Uterus (tissue), 4 donors: ENCODE measurements around the gene ANKMY2. TPM values are rescaled to one million over a fixed set of nuclear protein-coding genes. Genes with fewer than 3 reads are reported as not detected.
"Not testable (repeated sequence)": the region's sequence is repeated elsewhere in the genome, so short reads cannot be mapped to it uniquely, and the experiment has no call there.

ENCODE experiments used
- DNase-seq, 2 donors: peaks; one replicate each; pipeline ENCODE4 v3.0.0-alpha.2; 2019 to 2020
- H3K27ac ChIP-seq, 2 donors: fragments of 200-600 bp; sonication (generic); 1 replicate in 1 of 2; 2 replicates in 1 of 2; pipeline ENCODE4 v1.5.1; 2016 to 2018
- H3K27me3 ChIP-seq, 2 donors: fragments of 200-600 bp; sonication (generic); one replicate each; pipeline ENCODE4 v1.5.1; 2018 to 2019; ENCODE audit warnings: control low read depth in 1 of 2
- H3K36me3 ChIP-seq, 2 donors: fragments of 200-600 bp; sonication (generic); one replicate each; pipeline ENCODE4 v1.5.1; 2019; ENCODE audit warnings: control low read depth in 1 of 2
- H3K4me1 ChIP-seq, 2 donors: fragments of 200-600 bp; sonication (generic); one replicate each; pipeline ENCODE4 v1.5.1; 2018 to 2019; ENCODE audit warnings: control low read depth in 1 of 2
- H3K4me3 ChIP-seq, 2 donors: fragments of 200-600 bp; sonication (generic); 1 replicate in 1 of 2; 2 replicates in 1 of 2; pipeline ENCODE4 v1.5.1; 2018 to 2019; ENCODE audit warnings: mild to moderate bottlenecking in 1 of 2
- H3K9me3 ChIP-seq, 2 donors: fragments of 200-600 bp; sonication (generic); one replicate each; pipeline ENCODE4 v1.5.1; 2019; ENCODE audit warnings: control low read depth in 1 of 2
- CTCF ChIP-seq, 4 experiments: fragments of 200-600 bp in 2 of 4; fragments of 450-650 bp in 2 of 4; sonication (generic) in 2 of 4; IDR thresholded peaks; one replicate each; pipeline ENCODE4 v1.5.1; 2016 to 2019; ENCODE audit warnings: antibody characterized with exemption in 4 of 4, mild to moderate bottlenecking in 2 of 4, moderate library complexity in 1 of 4
- POLR2A ChIP-seq, 2 donors: fragments of 450-650 bp; IDR thresholded peaks; one replicate each; pipeline ENCODE4 v1.6.1; 2016; ENCODE audit warnings: antibody characterized with exemption in 2 of 2, mild to moderate bottlenecking in 1 of 2, moderate library complexity in 1 of 2
- intact Hi-C: fragments of 100-400 bp; cut with DNase I; formaldehyde crosslinking; loops from one replicate; pipeline ENCODE4 v1.15.1; 2023; ENCODE audit warnings: low total_unique reads
- total RNA-seq, 4 donors: library from RNA; depleted of rRNA in 3 of 4; stranded (reverse); fragments of >200 nt in 3 of 4; gene quantifications; one replicate each; pipeline versions ENCODE4 v1.1.0 to v1.2.4, GENCODE V29; 2014 to 2023
- donor health status: DM: yes; HTN: yes; CAD: no.

Gene ANKMY2
- total RNA-seq, 4 donors from 2014 or later = 6.2 to 48.7 (median 17.2) TPM

GRCh38 chr7:16599860-16600259, 45.7 kb downstream of the ANKMY2 start:
- no peaks in the 10 kb centered on the region for H3K36me3 ChIP-seq
- H3K9me3 ChIP-seq = no peaks in the 10 kb centered on the region
- H3K27me3 ChIP-seq = no peaks in the 10 kb centered on the region
- no peak for TF ChIP-seq CTCF (IDR thresholded peaks at IDR 0.05)
- TF ChIP-seq POLR2A (IDR thresholded peaks at IDR 0.05) = no peak
- intact Hi-C loops = no loop called here
- H3K4me3 ChIP-seq = no peak overlapping the region
- no peak overlapping the region for H3K27ac ChIP-seq
- H3K4me1 ChIP-seq = no peaks in the 10 kb centered on the region
- DNase-seq = no peak

- TF ChIP-seq POLR2A (IDR thresholded peaks at IDR 0.05) (no peak), CTCF (IDR thresholded peaks at IDR 0.05) (no peak)
- intact Hi-C loops = no loop called here
- no peak for DNase-seq
- no peaks in the 10 kb centered on the region for H3K4me1 ChIP-seq
- no peaks in the 10 kb centered on the region for H3K36me3 ChIP-seq
- H3K9me3 ChIP-seq = no peaks in the 10 kb centered on the region
- no peak overlapping the region for H3K4me3 ChIP-seq
- no peaks in the 10 kb centered on the region for H3K27me3 ChIP-seq
- no peak overlapping the region for H3K27ac ChIP-seq
These were observed 47.5 kb downstream of the ANKMY2 start for GRCh38 chr7:16598015-16598414.

- H3K4me1 ChIP-seq, H3K36me3 ChIP-seq, intact Hi-C loops, H3K27me3 ChIP-seq, H3K9me3 ChIP-seq, H3K27ac ChIP-seq, H3K4me3 ChIP-seq, DNase-seq: not testable (repeated sequence)
These were observed 50.0 kb downstream of the ANKMY2 start for GRCh38 chr7:16595596-16595995.

- Histone ChIP-seq H3K36me3 (no peaks in the 10 kb centered on the region), H3K27ac (no peak overlapping the region), H3K4me3 (no peak overlapping the region), H3K27me3 (no peaks in the 10 kb centered on the region), H3K4me1 (no peaks in the 10 kb centered on the region), H3K9me3 (no peaks in the 10 kb centered on the region)
- intact Hi-C loops = no loop called here
- DNase-seq = no peak
- TF ChIP-seq POLR2A (IDR thresholded peaks at IDR 0.05) (no peak), CTCF (IDR thresholded peaks at IDR 0.05) (no peak)
These were observed 50.9 kb downstream of the ANKMY2 start for GRCh38 chr7:16594676-16595075.

GRCh38 chr7:16594061-16594460, 51.5 kb downstream of the ANKMY2 start:
- no peak for DNase-seq
- Histone ChIP-seq H3K4me1 (no peaks in the 10 kb centered on the region), H3K27me3 (no peaks in the 10 kb centered on the region), H3K36me3 (no peaks in the 10 kb centered on the region), H3K4me3 (no peak overlapping the region), H3K9me3 (no peaks in the 10 kb centered on the region), H3K27ac (no peak overlapping the region)
- TF ChIP-seq CTCF (IDR thresholded peaks at IDR 0.05) (no peak), POLR2A (IDR thresholded peaks at IDR 0.05) (no peak)
- intact Hi-C loops = no loop called here

GRCh38 chr7:16592395-16592794, 53.2 kb downstream of the ANKMY2 start:
- no peak overlapping the region for H3K27ac ChIP-seq
- H3K27me3 ChIP-seq = no peaks in the 10 kb centered on the region
- intact Hi-C loops = no loop called here
- H3K36me3 ChIP-seq = no peaks in the 10 kb centered on the region
- DNase-seq = no peak
- no peak overlapping the region for H3K4me3 ChIP-seq
- no peak for TF ChIP-seq POLR2A (IDR thresholded peaks at IDR 0.05)
- TF ChIP-seq CTCF (IDR thresholded peaks at IDR 0.05) = no peak
- H3K4me1 ChIP-seq = no peaks in the 10 kb centered on the region
- H3K9me3 ChIP-seq = no peaks in the 10 kb centered on the region
